M059J (cell line): ENCODE results near the gene TMIE. TPM values are rescaled to one million over a fixed set of nuclear protein-coding genes. Genes with fewer than 3 reads are reported as not detected.
A peak's percentile ranks its signal among the peaks of the same experiment; 100 is the strongest.

Experiments
- DNase-seq: peaks from one replicate; pipeline ENCODE4 v3.0.0-alpha.2; 2012; ENCODE audit warnings: low read depth
- total RNA-seq: library from RNA; depleted of rRNA; stranded (reverse); fragments of >200 nt; shearing (Covaris generic); gene quantifications from 2 replicates; pipeline ENCODE4 v1.2.3, GENCODE V29; 2014; rRNA removed

The TMIE gene
- total RNA-seq, result 0.22 TPM in 1 of 2 replicates, not detected in the other

- no peak for DNase-seq
Observed at GRCh38 chr3:46701181-46701939, at the start of gene TMIE. Gene TMIE, plus strand, starts transcription at chr3:46701392. Its CDS starts 96 bp downstream, at chr3:46701488.

DNA sequence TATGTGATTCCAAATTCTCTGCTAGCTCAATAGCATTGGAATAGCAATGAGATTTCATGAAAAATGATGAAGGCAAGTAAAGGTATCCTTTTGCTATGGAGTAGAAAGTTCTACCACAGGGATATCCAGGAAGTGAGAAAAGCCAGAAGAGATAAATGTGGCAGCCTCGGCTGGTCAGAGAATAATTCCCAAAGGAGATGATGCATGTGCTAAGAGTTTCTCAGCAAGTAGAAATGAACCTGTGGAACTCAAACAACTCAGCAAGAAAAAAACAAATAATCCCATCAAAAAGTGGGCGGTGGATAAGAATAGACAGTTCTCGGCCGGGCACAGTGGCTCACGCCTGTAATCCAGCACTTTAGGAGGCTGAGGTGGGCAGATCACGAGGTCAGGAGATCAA is 45.9 kb upstream of the TMIE start:
- no peak for DNase-seq

GRCh38 chr3:46656778-46657556 is 44.2 kb upstream of the TMIE start:
- DNase-seq, result no peak

DNA sequence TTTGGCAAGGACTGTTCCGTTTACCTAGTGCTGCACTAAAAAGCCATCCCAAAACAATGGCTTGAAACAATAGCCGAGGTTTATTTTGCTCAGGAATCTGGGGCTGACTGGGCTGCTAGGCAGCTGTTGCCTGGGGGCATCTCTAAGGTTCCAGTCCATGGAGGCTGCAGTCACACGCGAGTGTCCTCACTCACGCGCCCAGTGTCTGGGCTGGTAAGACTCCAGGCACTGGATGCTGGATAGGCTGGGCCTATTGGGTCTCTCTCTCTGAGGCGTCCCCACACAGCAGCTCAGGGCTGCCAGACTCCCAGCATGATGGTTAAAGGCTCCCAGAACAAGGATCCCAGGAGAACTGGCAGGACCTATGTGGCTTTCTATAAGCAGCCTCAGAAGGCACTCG is 41.9 kb upstream of the TMIE start:
- DNase-seq, result peak; percentile 88

DNA sequence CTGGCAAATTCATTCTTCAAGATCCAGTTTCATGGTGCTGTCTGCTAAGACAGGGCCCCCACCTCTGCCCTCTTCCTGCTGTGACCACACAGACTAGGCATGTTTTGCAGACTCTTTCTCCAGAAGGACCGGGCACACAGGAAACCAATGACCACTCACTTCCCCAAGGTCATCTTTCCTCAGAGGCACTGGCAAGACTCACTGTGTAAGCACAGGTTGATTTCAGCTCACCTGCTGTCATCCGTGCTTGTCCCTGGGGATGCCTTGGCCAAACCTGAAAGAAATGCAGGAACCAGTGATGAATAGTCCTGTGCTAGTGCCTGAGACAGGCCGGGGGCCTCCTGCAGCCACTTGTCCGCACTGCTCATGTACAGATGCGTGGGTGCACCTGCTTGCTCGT is 41.2 kb upstream of the TMIE start:
- DNase-seq, result peak; percentile 78

DNA sequence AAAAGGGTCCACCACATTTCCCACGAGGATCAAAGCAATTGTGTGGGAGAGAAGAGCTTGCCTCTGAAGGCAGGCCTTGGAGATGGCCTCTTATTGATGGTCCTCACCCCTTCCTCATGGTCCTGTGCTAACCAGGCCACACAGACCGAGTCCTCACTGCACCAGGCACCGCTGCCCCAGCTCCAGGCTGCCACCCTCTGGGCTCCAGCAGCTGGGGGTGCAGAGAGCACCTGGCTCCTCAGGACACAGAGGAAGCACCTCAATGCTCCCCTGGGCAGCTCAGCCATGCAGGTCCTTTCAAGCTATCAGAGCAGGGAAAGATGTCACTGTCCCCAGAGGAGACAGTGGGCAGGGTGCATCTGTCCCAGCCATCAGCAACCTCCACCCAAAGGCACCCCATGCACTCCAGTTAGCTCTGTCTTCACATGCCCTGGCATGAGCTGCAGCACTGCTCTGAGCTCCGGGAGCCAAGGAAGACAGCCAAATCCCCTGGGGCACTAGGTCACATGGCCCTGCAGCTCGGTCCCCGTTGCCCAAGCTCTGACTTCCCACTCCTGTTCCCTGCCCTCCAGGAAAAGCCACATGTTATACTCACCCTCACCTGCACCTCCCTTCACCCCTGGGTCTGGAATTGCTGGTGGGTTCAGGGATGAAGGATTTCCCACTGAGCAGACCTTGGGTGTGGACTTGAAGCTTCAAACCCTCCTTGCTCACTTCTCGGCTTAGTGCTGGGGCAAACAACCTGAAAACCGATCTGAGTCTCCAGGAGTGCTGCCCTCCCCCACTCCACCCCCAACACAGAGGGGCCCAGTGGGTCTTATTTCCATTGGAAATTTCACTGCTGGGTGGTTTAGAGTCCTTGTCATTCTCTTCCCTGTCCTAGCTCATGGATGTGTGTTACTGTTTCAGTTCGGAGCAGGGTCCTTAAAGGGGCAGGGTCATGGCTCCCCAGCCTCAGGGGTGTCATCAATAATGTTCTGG is 40.4 kb upstream of the TMIE start:
- DNase-seq, result peak; percentile 69

- DNase-seq, result no peak
Observed at GRCh38 chr3:46661776-46662766, 39.1 kb upstream of the TMIE start.

DNA sequence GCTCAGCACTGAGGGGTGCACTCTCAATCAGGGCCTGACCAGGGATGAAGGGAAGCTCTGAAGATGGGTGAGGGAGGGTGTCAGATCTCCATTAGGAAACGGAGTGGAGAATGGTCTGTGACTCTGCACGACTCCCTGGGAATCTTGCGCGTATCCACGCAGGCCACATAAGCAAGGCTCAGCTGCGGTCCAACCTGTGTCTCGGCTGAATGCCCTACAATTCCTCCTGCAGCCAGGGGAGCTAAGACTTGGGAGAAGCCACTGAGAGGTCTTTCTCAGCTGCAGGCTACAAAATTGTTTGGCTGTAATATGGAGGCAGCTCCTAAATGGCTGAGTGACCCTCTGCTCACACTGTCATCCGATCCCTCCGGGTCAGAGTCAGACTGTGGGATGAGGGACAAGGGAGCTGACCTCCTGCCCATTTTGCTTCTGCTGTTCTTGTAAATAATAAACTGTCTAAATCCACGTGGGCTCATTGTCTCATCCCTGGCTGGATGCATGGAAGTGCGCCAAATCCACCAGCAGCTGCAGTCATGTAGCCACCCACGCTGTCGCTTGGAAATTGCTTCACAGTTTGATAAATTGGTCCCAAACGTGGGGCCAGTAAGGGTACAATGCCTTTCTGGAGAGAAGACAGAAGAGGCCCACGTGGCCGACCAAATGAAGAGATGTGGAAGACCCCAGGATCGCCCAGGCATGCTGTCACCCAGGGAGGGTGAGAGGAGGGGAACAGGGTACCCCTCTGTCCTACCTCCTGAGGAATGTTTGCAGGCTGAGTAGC is 38.2 kb upstream of the TMIE start:
- peak; percentile 55 for DNase-seq

DNA sequence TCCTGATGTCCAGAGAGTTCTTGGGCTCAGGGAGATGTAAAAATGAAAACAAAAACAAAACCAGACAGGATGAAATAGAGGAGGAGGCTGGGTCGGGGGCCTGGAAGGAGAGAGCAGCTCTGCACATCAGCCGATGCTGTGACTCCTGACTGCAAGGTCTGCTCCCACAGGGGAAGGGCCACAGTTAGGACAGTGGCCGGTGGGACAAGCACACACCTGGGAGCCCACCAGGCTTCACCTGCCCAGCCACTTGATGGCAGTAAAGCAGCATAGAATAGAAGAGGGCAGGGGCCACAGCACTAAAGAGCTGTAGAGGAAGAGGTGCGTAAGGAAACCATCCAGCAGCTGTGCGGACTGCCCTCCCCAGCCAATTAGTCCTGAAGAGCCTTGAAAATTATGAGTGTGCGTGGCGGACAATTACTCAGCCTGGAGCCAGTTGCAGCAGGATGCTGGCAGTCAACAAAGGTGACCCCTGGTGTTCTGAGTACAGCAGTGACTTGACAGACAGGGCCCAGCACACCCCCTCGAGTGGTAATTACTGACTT is 37.5 kb upstream of the TMIE start:
- peak; percentile 73 for DNase-seq

GRCh38 chr3:46664188-46664970 is 36.8 kb upstream of the TMIE start:
- DNase-seq, result no peak

- no peak for DNase-seq
Observed at GRCh38 chr3:46664971-46665762, 36.0 kb upstream of the TMIE start.

- DNase-seq, result no peak
Observed at GRCh38 chr3:46665763-46666452, 35.3 kb upstream of the TMIE start.

DNA sequence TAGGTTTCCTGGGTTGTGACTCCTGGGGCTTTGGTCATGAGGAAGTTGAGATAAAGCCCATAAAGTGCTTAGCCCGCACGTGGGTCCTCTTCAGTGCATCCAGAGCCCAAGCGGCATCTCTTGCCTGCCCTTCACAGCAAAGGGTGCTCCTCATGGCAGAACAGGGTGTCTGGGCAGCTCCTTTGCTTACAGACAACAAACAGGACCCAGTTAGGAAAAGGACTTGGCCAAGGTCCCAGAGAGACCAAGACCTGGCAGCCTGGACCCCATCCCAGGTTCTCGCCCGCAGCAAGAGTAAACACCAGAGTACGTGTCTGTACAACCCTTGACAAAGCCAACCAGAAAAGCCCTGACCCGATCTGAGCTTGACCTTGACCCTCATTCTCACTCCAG is 34.7 kb upstream of the TMIE start:
- no peak for DNase-seq

- no peak for DNase-seq
Observed at GRCh38 chr3:46667061-46667621, 34.1 kb upstream of the TMIE start.

GRCh38 chr3:46667657-46668056 is 33.5 kb upstream of the TMIE start:
- DNase-seq, result no peak

DNA sequence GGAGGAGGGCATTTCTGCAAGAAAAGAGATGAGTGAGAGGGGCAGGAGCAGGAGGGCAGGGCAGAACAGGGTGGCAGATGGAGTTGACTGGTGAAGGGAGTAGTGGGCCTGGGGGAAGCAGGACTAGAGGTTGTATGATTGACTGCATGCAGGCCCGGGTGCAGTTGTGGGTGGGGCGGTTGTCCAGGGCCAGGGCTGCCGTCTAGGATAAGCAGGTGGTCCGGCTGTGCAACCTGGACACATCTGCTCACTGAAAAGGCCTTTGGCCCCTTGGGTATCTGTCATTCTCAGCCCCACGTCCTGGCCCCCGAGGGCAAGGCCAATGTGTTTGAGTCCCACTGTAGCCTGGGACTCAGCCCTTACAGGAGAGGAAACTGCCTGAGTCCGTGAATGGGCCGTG is 33.1 kb upstream of the TMIE start:
- no peak for DNase-seq

- no peak for DNase-seq
Observed at GRCh38 chr3:46668591-46668990, 32.6 kb upstream of the TMIE start.
